Measurements from ENCODE around the gene GZF1.

Gene GZF1

DNA sequence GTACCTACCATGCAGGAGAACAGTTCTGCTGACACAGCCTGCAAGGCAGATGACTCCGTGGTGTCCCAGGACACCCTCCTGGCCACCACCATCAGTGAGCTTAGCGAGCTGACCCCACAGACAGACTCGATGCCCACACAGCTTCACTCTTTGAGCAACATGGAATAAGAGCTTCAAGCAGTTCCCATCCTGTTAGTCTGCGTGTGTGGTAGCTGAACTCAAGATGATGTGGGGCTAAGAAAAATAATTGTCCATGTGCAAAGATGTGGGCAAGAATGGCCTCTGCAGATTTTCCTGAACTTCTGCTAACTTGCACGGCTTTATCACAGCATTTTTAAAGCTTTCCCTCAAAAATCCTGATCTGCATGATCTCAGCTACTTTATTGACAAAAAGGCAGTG, 8.3 kb downstream of the GZF1 start:
- Histone ChIP-seq H3K36me3 (ENCODE audit: control insufficient read depth, insufficient read depth, low read length) (peaks cover 80% of the 10 kb centered on the region), H3K27ac (ENCODE audit: low read depth, low read length) (no peak overlapping the region), H3K9me3 (ENCODE audit: control insufficient read depth, insufficient read depth, low read depth, low read length) (no peaks in the 10 kb centered on the region), H3K9ac (ENCODE audit: low read length) (no peak overlapping the region), H3K4me3 (ENCODE audit: low read depth, low read length) (no peak overlapping the region), H3K27me3 (ENCODE audit: control insufficient read depth, insufficient read depth, low read length) (no peaks in the 10 kb centered on the region), H3K4me1 (ENCODE audit: control insufficient read depth, insufficient read depth, low read length) (no peaks in the 10 kb centered on the region)

DNA sequence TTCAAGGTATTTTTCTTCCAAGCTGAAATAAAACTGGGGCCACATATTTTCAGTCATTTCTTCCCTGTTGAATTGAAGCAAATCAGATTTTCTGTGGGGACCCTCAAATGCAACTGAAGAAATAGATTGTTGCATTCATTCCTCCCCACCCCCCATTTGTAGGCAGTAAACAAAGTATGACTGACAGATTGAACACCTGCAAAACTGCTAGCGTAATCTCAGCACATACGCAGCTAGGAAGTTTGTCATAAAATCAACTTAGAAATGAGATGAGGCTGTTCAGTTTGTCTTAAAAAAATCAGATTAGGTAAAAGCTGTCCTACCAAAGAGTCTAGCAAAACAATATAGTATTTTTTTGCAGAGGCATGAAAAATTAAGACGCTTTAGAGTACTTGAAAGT, 8.9 kb downstream of the GZF1 start:
- Histone ChIP-seq H3K4me3 (ENCODE audit: low read depth, low read length) (no peak overlapping the region), H3K9me3 (ENCODE audit: control insufficient read depth, insufficient read depth, low read depth, low read length) (no peaks in the 10 kb centered on the region), H3K27ac (ENCODE audit: low read depth, low read length) (no peak overlapping the region), H3K27me3 (ENCODE audit: control insufficient read depth, insufficient read depth, low read length) (no peaks in the 10 kb centered on the region), H3K9ac (ENCODE audit: low read length) (no peak overlapping the region), H3K36me3 (ENCODE audit: control insufficient read depth, insufficient read depth, low read length) (peaks cover 81% of the 10 kb centered on the region), H3K4me1 (ENCODE audit: control insufficient read depth, insufficient read depth, low read length) (no peaks in the 10 kb centered on the region)

DNA sequence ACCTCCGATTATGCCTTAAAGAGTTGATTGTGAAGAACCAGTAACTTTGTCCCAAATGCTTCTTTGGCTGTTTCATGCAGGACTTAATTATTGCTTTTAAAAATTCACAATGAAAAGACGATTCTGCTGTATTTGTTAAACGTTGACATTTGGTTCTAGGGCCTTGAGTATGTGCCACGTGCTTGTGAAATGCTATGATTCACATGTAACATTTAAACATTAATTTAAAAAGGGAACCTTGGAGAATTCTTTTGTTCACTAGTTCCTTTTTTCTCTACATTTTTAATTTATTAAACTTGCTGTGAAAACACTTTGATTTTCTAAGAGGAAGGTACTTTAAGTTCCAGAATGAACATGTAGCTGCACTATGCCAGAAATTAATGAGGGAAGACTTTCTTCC, 9.5 kb downstream of the GZF1 start:
- no peaks in the 10 kb centered on the region for H3K9me3 ChIP-seq (ENCODE audit: control insufficient read depth, insufficient read depth, low read depth, low read length)
- no peak overlapping the region for H3K4me3 ChIP-seq (ENCODE audit: low read depth, low read length)
- peaks cover 86% of the 10 kb centered on the region for H3K36me3 ChIP-seq (ENCODE audit: control insufficient read depth, insufficient read depth, low read length)
- H3K9ac ChIP-seq (ENCODE audit: low read length): no peak overlapping the region
- H3K27ac ChIP-seq (ENCODE audit: low read depth, low read length): no peak overlapping the region
- no peaks in the 10 kb centered on the region for H3K4me1 ChIP-seq (ENCODE audit: control insufficient read depth, insufficient read depth, low read length)
- no peaks in the 10 kb centered on the region for H3K27me3 ChIP-seq (ENCODE audit: control insufficient read depth, insufficient read depth, low read length)

DNA sequence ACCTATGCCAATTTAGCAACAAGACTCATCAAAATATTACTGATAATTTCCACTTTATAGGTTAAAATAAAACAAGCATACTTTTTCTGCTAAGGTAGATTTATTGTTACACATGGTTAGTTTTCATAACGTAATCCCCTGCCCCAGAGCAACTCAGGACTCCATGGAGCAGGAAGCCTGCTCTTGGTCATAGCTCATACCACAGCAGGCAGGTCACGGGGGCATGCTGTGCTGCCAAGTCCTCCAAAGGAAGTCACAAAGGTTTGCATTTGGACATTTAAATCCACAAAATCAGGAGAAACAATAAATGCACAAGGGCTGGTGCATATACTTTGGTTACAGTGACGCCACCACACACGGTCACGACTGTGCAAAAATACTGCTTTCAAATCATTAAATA, 12.5 kb downstream of the GZF1 start:
- peaks cover 89% of the 10 kb centered on the region for H3K36me3 ChIP-seq (ENCODE audit: control insufficient read depth, insufficient read depth, low read length)
- H3K27me3 ChIP-seq (ENCODE audit: control insufficient read depth, insufficient read depth, low read length): no peaks in the 10 kb centered on the region
- no peak overlapping the region for H3K9ac ChIP-seq (ENCODE audit: low read length)
- no peaks in the 10 kb centered on the region for H3K9me3 ChIP-seq (ENCODE audit: control insufficient read depth, insufficient read depth, low read depth, low read length)
- H3K4me3 ChIP-seq (ENCODE audit: low read depth, low read length): no peak overlapping the region
- H3K4me1 ChIP-seq (ENCODE audit: control insufficient read depth, insufficient read depth, low read length): no peaks in the 10 kb centered on the region
- no peak overlapping the region for H3K27ac ChIP-seq (ENCODE audit: low read depth, low read length)

DNA sequence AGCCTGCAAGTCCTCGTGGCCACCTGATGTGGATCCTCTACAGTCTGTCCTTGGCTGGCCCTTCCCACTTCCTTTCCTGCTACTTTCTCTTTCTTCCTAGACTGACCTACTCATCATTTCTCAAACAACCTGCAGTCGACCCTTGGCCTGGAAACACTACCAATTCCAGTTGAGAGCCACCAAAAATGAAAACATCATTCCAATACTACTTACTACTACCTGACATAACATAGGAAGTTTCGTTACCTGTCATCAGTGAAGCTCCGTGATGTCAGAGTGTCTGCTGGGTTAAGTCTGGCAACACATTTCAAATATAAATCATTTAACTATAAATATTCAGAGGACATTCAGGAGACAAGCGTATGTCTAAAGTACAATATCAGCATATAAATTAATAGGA, 13.8 kb downstream of the GZF1 start:
- Histone ChIP-seq H3K4me3 (ENCODE audit: low read depth, low read length) (no peak overlapping the region), H3K9ac (ENCODE audit: low read length) (no peak overlapping the region), H3K27me3 (ENCODE audit: control insufficient read depth, insufficient read depth, low read length) (no peaks in the 10 kb centered on the region), H3K4me1 (ENCODE audit: control insufficient read depth, insufficient read depth, low read length) (no peaks in the 10 kb centered on the region), H3K36me3 (ENCODE audit: control insufficient read depth, insufficient read depth, low read length) (peaks cover 86% of the 10 kb centered on the region), H3K9me3 (ENCODE audit: control insufficient read depth, insufficient read depth, low read depth, low read length) (no peaks in the 10 kb centered on the region), H3K27ac (ENCODE audit: low read depth, low read length) (no peak overlapping the region)

DNA sequence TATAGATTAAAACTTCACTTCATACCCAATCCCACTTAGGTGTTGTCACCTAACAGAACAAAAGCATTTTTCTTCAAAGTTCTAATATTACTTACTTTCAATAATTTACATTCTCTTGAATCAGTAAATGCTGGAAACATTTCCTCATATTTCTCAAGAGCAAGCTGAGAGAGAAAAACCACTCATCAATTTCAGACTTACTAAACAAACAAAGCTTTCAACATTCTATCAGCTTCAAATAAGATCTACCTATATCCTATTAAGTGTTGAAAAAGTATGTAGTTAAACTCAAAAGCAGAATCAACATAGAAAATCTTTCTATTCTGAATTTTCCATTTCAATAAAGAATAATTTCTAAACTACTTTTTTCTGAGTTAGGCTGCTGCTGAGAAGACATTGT, 17.8 kb downstream of the GZF1 start:
- H3K9ac ChIP-seq (ENCODE audit: low read length): no peak overlapping the region
- H3K27ac ChIP-seq (ENCODE audit: low read depth, low read length): no peak overlapping the region
- no peaks in the 10 kb centered on the region for H3K4me1 ChIP-seq (ENCODE audit: control insufficient read depth, insufficient read depth, low read length)
- H3K4me3 ChIP-seq (ENCODE audit: low read depth, low read length): no peak overlapping the region
- H3K27me3 ChIP-seq (ENCODE audit: control insufficient read depth, insufficient read depth, low read length): no peaks in the 10 kb centered on the region
- peaks cover 69% of the 10 kb centered on the region for H3K36me3 ChIP-seq (ENCODE audit: control insufficient read depth, insufficient read depth, low read length)
- no peaks in the 10 kb centered on the region for H3K9me3 ChIP-seq (ENCODE audit: control insufficient read depth, insufficient read depth, low read depth, low read length)

DNA sequence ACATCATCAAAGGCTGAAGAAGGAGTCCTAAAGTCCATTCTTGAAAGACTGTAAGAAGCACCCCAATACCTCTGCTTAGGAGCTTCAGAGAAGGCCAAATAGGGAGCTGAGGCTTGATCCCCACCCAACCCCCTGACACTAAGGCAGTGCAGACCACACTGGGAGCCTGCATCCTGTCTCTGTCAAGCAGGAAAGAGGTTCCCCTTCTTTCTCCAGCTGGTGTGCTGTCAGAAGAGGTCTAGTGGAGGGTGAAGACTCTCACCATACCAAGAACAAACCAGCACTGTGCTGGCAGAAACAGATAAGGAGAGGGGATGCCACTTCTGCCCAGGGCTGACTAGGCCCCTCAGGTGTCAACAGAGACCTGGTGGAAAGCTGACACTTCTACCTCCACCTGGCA, 19.9 kb downstream of the GZF1 start:
- Histone ChIP-seq H3K9ac (ENCODE audit: low read length) (no peak overlapping the region), H3K27me3 (ENCODE audit: control insufficient read depth, insufficient read depth, low read length) (no peaks in the 10 kb centered on the region), H3K27ac (ENCODE audit: low read depth, low read length) (no peak overlapping the region), H3K4me3 (ENCODE audit: low read depth, low read length) (no peak overlapping the region), H3K9me3 (ENCODE audit: control insufficient read depth, insufficient read depth, low read depth, low read length) (no peaks in the 10 kb centered on the region), H3K4me1 (ENCODE audit: control insufficient read depth, insufficient read depth, low read length) (no peaks in the 10 kb centered on the region), H3K36me3 (ENCODE audit: control insufficient read depth, insufficient read depth, low read length) (peaks cover 61% of the 10 kb centered on the region)

DNA sequence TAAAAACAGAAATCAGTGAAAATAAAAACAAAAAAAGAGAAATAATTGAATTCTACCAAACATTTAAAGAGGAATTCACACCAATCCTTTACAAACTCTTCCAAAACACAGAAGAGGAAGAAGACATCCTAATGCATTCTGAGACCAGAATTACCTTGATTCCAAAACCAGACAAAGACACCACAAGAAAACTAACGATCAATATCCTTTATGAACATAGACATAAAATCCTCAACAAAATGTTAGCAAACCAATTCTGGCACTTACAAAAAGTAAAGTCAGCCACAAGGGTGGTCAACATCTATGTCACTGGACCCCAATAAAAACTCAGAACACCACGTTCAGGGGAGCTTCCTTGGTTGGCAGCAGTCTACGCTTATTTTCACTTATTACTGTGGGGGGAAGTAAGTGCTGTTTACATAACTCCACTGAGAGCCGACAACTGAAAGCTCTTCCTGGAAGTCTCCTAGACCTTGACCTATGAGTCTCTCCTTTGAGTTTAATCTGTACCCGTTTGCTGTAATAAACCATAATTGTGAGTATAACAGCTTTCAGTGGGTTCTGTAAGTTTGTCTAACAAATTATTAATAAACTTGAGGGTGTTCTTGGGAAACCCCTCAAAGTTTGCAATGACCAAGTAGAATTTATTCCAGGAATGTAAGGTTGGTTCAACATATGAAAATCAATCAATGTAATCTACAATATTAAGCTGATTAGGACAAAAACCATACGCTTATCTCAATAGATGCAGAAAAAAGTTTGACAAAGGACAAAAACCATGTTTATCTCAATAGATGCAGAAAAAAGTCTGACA, 24.5 kb downstream of the GZF1 start:
- Histone ChIP-seq H3K9me3 (ENCODE audit: control insufficient read depth, insufficient read depth, low read depth, low read length) (no peaks in the 10 kb centered on the region), H3K36me3 (ENCODE audit: control insufficient read depth, insufficient read depth, low read length) (peaks cover 65% of the 10 kb centered on the region)

DNA sequence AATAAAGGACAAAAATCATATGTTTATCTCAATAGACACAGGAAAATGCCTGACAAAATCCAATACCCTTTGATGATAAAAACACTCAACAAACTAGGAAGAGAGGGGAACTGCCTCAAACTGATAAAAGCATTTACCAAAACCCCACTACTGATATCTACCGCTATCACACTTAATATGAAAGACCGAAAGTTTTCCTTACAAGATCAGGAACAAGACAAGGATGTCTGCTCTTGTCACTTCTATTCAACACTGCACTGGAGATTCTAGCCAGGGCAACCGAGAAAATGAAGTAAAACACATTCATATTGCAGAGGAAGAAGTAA, 25.1 kb downstream of the GZF1 start:
- no peak overlapping the region for H3K27ac ChIP-seq (ENCODE audit: low read depth, low read length)
- no peak overlapping the region for H3K9ac ChIP-seq (ENCODE audit: low read length)
- peaks cover 15% of the 10 kb centered on the region for H3K4me1 ChIP-seq (ENCODE audit: control insufficient read depth, insufficient read depth, low read length)
- H3K36me3 ChIP-seq (ENCODE audit: control insufficient read depth, insufficient read depth, low read length): peaks cover 60% of the 10 kb centered on the region
- H3K9me3 ChIP-seq (ENCODE audit: control insufficient read depth, insufficient read depth, low read depth, low read length): no peaks in the 10 kb centered on the region
- no peaks in the 10 kb centered on the region for H3K27me3 ChIP-seq (ENCODE audit: control insufficient read depth, insufficient read depth, low read length)
- no peak overlapping the region for H3K4me3 ChIP-seq (ENCODE audit: low read depth, low read length)

More for the DNA sequence above, 24.5 kb downstream of the GZF1 start:
- H3K4me1 ChIP-seq (ENCODE audit: control insufficient read depth, insufficient read depth, low read length): peaks cover 9% of the 10 kb centered on the region
- no peak overlapping the region for H3K4me3 ChIP-seq (ENCODE audit: low read depth, low read length)
- no peak overlapping the region for H3K9ac ChIP-seq (ENCODE audit: low read length)
- no peak overlapping the region for H3K27ac ChIP-seq (ENCODE audit: low read depth, low read length)
- H3K27me3 ChIP-seq (ENCODE audit: control insufficient read depth, insufficient read depth, low read length): no peaks in the 10 kb centered on the region

DNA sequence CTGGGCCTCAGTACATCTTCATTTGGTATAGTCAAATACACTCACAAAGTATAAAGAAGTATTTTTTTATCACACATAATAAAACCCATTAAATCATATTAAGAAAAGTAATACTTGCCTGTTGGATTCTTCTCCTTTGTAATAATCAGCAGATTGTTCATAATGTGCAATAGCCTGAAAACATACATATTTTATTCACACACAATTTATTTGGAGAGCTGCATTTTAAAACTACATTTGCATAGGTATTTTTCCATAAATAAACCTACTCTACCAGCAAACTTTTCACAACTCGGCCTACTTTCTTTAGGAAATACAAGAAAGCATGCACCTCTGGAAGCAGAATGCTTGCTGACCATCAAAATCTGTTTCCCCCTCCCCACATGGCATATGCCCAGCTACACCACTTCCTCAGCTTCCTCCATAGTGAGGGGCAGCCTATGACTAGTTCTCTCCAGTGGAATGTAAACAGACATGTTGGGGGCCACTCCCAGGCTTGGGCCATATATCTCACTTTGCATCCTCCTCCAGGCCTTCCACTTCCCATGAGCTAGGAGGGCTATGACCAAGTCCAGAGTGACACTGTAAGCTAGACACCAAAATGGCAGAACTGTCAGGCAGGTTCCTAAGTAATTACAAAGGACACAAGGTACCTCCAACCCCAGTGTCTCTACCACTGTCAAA, 28.3 kb downstream of the GZF1 start:
- H3K36me3 ChIP-seq (ENCODE audit: control insufficient read depth, insufficient read depth, low read length): peaks cover 70% of the 10 kb centered on the region
- H3K9me3 ChIP-seq (ENCODE audit: control insufficient read depth, insufficient read depth, low read depth, low read length): no peaks in the 10 kb centered on the region
- H3K27ac ChIP-seq (ENCODE audit: low read depth, low read length): no peak overlapping the region
- no peaks in the 10 kb centered on the region for H3K27me3 ChIP-seq (ENCODE audit: control insufficient read depth, insufficient read depth, low read length)
- H3K9ac ChIP-seq (ENCODE audit: low read length): no peak overlapping the region
- peaks cover 18% of the 10 kb centered on the region for H3K4me1 ChIP-seq (ENCODE audit: control insufficient read depth, insufficient read depth, low read length)
- no peak overlapping the region for H3K4me3 ChIP-seq (ENCODE audit: low read depth, low read length)

DNA sequence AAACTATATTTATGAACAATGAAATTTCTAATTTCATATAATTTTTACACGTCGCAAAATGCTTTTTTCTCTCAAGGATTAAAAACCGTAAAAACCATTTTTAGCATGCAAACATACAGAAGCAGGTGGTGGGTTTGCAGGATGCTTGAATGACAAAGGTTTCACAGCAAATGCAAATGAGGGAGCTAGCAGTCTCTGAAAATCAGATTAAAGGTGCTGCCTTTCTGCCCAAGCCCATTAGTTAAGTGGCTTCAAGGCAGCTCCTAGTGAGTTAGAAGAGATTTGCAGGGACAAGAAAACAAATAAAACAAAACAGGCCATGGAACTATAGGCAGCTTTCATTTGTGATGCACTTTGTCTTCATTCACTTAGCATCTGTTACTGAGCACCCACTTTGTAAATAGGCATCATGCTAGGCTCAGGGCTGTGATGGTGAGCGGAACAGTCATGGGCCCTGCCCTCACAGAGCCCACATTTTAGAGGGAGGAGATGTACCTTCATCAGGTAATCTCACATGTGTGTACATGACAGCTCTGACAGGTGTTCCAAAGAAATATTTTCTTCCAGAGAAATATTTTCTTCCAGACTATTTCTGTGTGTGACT, 29.8 kb downstream of the GZF1 start:
- Histone ChIP-seq H3K36me3 (ENCODE audit: control insufficient read depth, insufficient read depth, low read length) (peaks cover 66% of the 10 kb centered on the region), H3K27ac (ENCODE audit: low read depth, low read length) (no peak overlapping the region), H3K9me3 (ENCODE audit: control insufficient read depth, insufficient read depth, low read depth, low read length) (no peaks in the 10 kb centered on the region), H3K27me3 (ENCODE audit: control insufficient read depth, insufficient read depth, low read length) (no peaks in the 10 kb centered on the region), H3K4me1 (ENCODE audit: control insufficient read depth, insufficient read depth, low read length) (peaks cover 18% of the 10 kb centered on the region), H3K9ac (ENCODE audit: low read length) (no peak overlapping the region), H3K4me3 (ENCODE audit: low read depth, low read length) (no peak overlapping the region)
